NCI-H128 (cell line): Measurements from ENCODE around the gene MRPS18C.
A peak's percentile ranks its signal among the peaks of the same experiment; 100 is the strongest.

ENCODE experiments used
- DNase-seq: peaks from one replicate; lab custom pipeline; 2025; ENCODE audit not compliant: unreplicated experiment; lab: John Stamatoyannopoulos, UW

MRPS18C gene

DNA sequence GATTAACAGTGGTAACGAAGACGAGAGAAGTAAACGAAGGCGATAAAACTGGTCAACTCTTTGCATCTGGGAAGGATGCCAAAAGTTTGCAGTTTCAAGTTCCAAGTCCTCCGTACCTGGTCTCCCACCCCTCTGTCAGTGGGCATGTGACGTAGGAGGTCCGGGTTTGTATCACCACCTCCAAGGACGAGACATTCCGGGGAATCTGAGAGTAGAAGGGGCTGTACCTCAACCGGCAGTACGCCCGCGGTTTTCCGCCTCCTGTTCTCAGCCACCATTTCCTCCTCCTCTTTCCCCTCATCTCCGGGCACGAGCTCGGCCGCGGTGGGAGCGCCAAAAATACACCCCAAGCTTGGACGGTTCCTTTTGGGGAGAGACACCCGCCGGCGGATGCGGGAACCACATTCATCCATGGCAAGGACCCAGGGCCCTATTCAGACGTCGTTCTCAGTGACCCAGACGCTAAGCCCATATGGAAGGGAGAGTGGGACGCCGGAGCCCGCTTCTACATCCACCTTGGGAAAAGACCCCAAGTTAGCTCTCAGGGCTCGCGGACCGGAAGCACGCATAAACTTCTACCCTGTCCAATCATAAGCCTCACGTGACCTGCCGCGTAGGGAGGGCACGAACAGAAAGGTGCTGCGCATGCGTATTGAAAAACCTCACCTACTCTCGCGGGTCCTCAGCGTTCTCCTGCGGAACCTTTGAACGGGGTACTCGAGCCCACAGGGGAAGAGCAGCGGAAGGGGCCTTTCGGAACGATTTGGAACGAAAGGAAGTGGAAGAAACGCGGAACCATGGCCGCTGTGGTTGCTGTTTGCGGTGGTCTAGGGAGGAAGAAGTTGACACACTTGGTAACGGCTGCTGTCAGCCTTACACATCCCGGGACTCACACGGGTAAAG is at the start of gene MRPS18C, which contains the start of gene HELQ:
TSS of gene MRPS18C (plus strand) at position 778 of the 903 bp plus-strand sequence. CDS start at position 798, 20 bp downstream.
TSS of gene HELQ (minus strand) at position 543 of the 903 bp plus-strand sequence. CDS start at position 413, 130 bp downstream.
- peak; percentile 97 for DNase-seq

DNA sequence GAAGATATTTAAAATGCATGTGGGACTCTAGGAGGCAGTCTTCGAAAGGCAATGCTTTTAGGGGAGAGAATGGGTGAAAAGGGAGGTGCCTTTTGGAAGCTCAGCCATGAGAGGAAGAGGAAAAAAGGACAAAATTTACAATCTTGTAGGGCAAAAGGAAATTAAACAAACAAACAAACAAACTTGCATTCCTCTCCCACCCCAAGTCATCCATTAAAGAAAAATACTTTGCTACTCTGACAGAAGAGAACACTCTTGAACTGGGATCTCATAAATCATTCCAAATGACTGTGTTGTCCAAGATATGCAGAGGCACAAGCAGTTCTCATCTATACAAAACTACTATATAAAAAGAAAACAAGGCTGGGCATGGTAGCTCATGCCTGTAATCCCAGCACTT is 47.0 kb upstream of the MRPS18C start:
- DNase-seq: no peak

DNA sequence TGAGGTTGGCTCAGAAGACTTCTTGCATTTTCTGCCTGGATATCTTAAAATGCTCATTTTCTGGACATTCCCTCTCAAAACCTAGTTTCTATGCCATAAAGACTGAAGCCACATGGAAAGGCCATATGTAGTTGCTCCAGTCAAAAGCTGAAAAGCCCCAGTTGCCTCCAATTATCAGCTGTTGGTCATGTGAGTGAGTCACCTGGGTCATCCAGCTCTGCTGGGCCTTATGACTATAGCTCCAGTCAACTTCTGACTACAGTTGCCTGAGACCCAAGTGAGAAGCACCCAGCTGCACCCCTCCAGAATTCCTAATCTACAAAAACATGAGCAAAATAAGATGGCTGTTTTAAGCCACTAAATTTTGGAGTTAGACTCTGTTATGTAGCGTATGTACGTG is 42.2 kb upstream of the MRPS18C start:
- no peak for DNase-seq

DNA sequence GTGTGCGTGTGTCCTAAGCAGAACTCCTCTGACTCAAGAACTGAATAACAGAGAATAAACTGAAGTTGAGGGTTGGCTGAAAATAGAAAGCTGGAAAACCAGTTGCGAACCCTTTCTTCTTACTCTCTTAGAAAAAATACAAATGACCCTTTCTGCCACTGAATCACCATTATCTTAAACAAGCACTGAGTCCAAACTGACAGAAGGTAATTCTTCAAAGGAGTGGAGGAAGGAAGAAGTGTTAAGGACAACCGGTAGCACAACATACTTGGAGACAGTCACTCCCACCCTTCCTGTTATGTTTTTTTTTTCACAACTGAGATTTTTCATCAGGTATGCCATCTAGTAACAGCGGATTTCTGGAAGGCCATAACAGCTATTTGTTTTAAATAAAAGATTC is 38.3 kb upstream of the MRPS18C start:
- DNase-seq: no peak

DNA sequence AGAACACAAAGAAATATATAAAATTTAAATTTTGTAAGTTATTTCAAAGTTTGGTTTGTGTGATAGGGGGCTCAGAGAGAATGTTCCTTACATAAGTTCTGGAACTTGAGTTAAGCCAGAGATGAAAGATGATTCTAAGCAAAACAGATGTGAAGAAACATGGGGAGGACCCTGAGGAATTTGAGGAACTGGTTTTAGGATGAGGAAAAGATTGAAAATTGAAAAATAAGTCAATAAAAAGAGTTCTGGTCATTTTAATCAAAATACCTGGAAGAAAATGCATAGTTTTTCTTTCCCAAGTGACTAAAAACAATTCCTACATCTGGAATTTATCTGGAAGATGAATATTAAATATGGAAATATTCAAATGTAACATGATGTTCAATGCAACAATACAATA is 37.6 kb upstream of the MRPS18C start:
- DNase-seq: no peak

DNA sequence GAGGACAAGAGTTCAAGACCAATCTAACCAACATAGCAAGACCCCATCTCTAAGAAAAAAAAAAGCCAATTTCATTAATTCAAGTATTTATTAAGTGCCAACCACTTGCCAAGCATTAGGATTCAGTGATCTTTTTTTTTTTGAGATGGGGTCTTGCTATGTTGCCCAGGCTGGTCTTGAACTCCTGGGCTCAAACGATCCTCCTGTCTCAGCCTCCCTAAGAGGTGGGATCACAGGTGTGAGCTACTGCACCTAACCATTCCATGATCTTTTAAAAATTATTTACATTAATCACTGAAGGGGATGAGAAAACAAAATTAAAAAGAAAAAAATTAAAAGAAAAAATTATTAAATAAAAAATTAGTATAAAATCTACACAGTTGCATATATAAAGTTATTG is 24.7 kb upstream of the MRPS18C start:
- DNase-seq: no peak

DNA sequence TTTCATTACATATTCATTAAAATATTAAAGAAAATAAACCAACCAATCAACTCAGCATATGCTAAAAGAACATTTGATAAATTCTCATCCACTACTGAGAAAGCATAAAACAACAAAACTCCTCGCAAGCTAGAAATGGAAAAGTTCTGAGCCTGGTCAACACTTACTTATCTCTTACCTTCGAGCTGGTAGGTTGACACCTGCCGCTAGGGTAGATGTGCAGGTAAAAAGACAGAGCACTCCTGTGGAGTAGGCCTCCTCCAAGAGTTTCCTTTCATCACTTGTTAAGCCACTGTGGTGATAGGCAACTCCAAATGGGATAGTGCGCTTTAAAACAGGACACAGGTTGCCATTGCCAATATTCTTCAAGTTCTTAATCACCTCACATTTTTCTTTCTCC is 19.2 kb upstream of the MRPS18C start:
- no peak for DNase-seq

DNA sequence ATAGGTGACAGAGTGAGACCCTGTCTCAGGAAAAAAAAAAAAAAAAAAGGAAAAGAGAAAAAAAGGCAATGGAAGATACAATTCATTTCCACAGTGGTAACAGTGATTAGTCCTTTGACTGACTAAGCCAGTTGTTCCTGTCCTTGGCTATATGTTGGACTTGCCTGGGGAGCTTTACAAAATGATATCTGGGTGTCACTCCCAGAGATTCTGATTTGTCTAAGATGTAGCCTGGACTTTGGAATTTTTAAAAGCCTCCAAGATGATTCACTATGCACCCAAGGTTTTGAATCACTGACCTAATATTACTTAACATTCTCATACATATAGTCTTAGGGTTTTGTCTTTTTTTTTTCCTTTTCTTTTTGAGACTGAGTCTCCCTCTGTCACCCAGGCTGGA is 17.1 kb upstream of the MRPS18C start:
- no peak for DNase-seq

DNA sequence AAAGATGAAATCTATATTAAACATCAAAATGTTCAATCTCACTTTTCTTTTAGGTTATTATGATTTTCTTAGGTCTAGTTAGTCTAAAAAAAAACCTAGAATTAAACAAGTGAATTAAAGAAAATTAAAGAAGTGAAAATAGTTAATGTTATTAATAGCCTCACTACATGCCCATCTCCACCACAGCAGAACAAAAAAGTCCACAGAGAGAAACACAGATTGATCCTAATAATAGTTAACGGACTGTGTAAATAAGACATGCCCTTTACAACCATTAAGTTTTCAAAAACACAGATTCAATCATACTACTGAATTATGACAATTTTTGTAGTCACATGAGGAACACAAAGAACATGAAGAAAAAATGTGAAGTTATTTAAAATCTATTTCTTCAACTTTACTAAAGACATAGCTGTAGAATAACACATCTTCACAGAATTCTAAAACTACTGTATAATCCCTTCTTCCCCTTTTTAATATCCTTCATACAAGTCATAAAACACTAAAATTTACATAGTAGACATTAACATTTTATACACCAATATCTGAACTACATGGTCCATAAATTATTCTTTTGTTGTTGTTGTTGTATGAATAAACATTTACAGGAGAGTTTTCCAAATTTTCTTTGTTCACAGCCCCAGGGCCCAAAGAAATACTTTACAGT is 15.6 kb upstream of the MRPS18C start:
- no peak for DNase-seq

DNA sequence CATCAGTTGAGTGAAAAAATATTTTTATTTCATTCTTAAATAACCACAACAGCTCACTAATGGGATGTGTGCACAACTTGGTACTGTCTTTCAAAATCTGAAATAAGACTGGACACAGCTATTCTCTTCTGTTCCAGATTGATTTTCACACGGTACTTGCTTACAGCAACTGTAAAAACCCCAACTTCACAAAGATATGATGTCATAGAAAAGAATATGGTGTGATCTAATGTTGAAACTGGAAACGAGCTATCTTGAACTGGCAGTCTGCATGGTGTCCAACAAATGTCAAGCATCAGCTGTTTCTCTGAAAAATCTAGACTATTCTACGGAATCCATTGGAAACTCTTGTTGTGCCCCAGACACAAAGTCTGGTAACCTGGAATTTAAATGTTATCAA is 15.0 kb upstream of the MRPS18C start:
- DNase-seq: no peak

DNA sequence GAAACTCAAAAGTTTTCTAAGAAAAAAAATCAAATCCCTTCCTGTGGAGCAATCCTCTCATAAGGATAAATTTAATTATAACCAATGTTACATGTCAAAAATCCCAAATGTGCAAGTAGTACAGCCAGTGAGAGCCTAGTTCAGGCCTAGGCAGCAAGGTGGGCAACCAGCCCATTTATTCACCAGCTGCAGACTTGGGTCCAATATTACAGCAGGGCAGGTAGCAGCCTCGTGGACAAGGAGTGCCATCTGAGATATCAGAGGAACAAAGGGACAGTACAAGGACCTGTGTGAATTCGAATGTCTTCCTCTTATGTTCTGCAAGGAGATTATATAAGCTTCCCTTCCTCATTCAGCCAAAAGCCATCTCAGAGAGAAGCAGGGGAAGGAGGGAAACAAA is 6.8 kb upstream of the MRPS18C start:
- DNase-seq: no peak

DNA sequence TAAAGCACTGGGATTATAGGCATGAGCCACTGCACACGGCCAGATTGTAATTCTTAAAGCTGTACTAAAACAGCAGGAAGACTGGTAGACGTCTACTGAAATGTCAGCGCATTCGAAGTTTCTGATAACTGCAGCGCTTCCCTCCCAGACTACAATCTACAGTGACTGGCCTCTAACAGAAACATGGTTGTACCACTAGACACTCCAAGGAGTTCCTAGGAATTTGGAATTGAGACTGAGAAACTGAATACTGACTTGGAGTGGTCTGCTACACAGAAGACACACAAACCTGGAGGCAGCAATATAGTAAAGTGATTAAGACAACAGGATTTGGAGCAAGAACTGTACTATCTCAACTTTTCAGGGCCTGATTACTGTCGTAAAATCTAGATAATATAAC is 1.2 kb upstream of the MRPS18C start:
- no peak for DNase-seq

DNA sequence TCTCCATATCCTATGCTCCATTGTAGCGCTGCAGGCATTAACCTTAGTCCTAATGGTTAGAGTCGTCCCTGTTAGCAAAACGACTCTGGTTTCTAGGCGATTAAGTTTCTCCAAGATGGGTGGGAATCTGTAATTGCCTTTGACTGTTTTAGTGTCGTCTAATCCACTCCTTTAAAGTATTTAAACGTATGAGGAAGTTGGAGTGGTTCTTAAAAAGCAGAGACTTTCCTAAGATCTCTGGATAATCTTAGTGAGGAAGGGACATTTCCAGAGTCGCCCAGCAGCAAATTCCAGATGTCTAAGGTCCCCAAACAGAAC is 285 bp downstream of the MRPS18C start:
- no peak for DNase-seq

DNA sequence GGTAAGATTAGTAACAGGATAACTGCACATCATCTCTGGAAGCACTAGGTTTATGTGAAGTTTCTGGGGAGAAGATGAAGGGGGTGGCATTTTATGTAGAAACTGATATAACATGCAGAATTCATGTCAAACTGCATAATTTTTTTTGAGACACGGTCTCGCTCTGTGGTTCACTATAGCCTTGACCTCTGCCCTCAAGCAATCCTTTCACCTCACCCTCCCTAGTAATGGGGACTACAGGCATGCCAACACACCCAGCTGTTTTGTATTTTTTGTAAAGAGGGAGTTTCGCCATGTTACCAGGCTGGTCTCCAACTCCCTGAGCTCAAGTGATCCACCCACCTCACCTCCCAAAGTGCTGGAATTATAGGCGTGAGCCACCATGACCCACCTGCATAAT is 17.6 kb downstream of the MRPS18C start:
- DNase-seq: no peak

DNA sequence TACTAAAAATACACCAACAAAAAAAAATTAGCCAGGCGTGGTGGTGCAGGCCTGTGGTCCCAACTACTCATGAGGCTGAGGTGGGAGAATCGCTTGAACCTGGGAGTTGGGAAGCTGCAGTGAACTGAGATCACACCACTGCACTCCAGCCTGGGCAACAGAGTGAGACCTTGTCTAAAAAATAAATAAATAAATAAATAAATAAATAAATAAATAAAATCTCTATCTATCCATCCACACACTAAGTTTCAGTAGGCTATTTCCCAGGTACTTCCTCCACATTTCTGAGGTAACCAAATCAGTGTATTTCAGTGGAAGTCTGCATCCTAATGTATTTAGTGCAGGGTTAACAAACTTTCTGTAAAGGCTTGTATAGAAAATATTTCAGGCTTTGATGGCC is 18.1 kb downstream of the MRPS18C start:
- DNase-seq: no peak

DNA sequence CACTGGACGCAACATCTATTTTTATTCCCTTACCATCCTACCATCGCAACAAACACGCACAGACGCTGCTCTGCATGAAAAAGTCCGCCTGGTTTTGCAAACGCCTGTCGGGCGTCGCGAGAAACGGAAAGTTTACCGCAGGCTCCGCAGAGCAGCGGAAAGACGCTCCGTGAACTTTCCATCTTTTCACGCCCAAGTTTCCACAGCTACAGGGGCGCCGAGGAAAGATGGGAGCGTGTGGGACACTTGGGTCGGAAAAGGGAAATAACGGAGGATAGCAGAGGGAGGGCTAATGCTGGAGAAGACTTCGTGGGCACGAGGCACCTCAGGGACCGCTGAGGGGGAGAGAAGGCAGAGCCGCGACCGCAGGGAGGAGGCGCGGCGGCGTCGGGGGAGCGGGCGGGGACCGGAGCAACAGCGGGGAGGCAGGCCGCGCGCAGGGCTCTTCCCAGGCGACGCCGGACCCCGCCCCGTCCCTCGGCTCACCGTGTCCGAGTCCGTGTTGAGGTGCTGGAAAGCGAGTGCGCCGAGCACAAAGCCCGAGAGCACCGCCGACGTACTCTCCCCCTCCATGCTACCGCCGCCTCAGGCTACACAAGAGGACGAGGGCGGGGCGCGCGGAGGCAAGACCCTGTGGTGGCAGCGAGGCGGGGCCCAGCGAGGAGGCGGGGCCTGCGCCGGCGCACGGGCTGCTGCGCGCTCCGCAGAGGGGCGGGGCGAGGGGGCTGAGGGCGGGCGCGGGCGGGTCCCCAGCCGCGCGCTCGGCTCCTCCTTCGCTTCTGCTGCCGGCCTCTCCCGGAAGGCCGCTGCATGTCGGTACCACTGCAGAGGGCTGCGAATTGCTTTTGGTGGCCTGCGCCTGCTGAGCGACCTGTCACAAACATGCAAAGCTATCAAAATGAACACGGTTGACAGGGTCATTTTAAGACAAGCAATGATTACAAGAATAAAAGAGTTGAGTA is 28.9 kb downstream of the MRPS18C start, which contains the start of gene ABRAXAS1:
TSS of gene ABRAXAS1 (minus strand) at position 601 of the 962 bp plus-strand sequence. CDS start at position 573, 28 bp downstream.
- peak; percentile 74 for DNase-seq

DNA sequence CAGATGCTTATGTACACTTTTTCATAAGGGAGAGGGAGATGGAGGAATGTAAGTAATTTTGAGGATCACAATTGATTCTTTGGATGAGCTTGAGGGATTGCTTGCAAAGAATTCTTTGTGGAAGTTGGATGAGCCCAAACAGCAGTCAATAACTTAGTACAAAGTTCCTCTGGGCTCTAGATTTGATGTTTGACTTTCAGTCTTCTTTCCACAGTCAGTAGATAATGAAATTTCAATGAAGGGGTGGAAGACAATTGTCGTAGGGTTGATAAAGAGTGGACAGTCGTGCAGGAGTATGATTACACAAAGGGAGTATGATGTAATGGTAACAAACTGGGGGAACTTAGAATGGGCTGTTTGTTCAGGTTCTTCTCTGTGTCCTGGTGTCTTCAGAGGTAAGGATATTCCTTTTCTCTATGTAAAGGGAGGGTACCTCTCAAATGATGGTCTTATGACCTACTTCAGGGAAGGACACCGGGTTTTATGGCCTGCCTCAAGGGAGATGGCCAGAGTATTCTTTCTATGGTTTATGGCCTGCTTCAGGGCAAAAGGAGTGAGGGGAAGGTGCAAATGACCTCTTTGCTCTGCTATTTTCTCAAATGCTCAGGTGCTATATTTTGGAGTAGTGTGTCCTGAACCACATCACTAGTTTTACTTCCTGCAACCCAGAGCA is 30.7 kb downstream of the MRPS18C start:
- DNase-seq: no peak

DNA sequence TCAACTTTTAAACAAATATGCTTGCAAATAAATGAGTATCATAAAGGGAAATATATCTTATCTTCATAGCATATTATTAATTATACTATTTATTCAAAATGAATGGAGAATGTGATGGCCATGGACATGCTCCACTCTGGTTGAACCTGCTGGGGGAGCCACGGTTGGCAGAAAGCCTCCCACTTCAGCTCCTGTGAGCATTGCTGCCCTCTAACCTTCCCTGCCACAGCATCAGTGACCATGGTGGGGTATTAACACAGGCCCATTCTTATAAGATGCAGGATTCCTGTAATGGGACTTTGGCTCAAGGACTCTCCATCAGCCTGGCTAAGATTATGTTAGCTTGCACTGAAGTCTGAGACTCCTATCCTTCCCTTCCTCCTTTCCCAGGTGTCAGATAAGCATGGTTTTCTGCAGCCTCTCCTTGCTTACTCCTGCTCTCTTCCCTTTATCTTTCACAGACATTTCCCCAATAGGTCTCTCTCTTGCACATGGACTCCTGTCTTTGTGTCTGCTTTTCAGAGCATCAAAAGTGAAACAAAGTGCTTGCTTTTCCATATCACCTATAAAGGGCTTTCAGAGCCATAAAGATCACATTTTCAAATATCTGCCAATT is 34.0 kb downstream of the MRPS18C start:
- DNase-seq: no peak

DNA sequence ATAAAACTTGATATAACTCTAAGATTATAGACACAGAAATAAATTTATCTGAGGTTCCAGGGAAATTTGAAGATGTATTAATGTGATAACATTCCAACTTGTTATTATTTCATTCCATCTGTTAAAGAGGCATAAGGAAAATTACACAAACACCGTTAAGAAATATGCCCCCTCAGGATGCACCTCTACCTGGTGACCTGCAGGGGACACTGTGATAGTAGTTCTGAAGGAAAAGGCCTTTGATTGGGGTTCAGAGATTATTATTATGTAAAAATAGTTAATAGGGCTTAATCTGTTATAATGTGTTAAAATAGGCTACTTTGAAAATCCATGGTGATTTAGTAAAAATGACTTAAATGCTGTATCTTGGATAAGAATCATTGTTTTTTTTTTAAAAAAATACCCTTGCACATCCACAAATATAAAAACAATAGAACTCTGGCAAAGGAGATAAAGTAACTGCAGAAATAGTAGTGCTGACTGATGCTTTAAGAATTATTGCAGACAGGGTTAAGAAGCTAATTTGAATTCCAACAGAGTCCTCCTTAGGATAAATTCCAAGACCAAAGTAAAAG is 35.1 kb downstream of the MRPS18C start:
- no peak for DNase-seq
